ENCODE results near the gene PTH2R. TPM values are rescaled to one million over a fixed set of nuclear protein-coding genes. Genes with fewer than 3 reads are reported as not detected.

PTH2R gene
- total and polyA plus RNA-seq, 4 donors, result 0.01 to 1.5 (median 0.08) TPM; not detected in 1

GRCh38 chr2:208466151-208466919 lies 59.7 kb downstream of the PTH2R start:
- no peak overlapping the region for H3K4me3 ChIP-seq (ENCODE audit: low read depth in 1 of 3, low read length in 3 of 3)
- H3K27me3 ChIP-seq (ENCODE audit: control insufficient read depth in 4 of 4, insufficient read depth in 4 of 4, low read length in 3 of 4), result no peaks in the 10 kb centered on the region
- H3K27ac ChIP-seq (ENCODE audit: low read depth in 1 of 2, low read length in 2 of 2), result no peak overlapping the region
- no peak overlapping the region for H3K9ac ChIP-seq (ENCODE audit: low read depth in 1 of 2, low read length in 2 of 2)
- DNase-seq (ENCODE audit: low spot score), result peak; percentile 39
- peak; percentile 75 to 85 for TF ChIP-seq RAD21 (IDR thresholded peaks at IDR 0.05)
- TF ChIP-seq, protein P1, sequence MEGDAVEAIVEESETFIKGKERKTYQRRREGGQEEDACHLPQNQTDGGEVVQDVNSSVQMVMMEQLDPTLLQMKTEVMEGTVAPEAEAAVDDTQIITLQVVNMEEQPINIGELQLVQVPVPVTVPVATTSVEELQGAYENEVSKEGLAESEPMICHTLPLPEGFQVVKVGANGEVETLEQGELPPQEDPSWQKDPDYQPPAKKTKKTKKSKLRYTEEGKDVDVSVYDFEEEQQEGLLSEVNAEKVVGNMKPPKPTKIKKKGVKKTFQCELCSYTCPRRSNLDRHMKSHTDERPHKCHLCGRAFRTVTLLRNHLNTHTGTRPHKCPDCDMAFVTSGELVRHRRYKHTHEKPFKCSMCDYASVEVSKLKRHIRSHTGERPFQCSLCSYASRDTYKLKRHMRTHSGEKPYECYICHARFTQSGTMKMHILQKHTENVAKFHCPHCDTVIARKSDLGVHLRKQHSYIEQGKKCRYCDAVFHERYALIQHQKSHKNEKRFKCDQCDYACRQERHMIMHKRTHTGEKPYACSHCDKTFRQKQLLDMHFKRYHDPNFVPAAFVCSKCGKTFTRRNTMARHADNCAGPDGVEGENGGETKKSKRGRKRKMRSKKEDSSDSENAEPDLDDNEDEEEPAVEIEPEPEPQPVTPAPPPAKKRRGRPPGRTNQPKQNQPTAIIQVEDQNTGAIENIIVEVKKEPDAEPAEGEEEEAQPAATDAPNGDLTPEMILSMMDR (IDR thresholded peaks at IDR 0.05; ENCODE audit: low read depth, low read length, missing input control), result peak; percentile 48
- TF ChIP-seq, protein P2, sequence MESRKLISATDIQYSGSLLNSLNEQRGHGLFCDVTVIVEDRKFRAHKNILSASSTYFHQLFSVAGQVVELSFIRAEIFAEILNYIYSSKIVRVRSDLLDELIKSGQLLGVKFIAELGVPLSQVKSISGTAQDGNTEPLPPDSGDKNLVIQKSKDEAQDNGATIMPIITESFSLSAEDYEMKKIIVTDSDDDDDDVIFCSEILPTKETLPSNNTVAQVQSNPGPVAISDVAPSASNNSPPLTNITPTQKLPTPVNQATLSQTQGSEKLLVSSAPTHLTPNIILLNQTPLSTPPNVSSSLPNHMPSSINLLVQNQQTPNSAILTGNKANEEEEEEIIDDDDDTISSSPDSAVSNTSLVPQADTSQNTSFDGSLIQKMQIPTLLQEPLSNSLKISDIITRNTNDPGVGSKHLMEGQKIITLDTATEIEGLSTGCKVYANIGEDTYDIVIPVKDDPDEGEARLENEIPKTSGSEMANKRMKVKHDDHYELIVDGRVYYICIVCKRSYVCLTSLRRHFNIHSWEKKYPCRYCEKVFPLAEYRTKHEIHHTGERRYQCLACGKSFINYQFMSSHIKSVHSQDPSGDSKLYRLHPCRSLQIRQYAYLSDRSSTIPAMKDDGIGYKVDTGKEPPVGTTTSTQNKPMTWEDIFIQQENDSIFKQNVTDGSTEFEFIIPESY (IDR thresholded peaks at IDR 0.05), result no peak
- 41% methylated on average over 6 of the region's 6 CpGs for WGBS
- H3K9me3 ChIP-seq (ENCODE audit: control insufficient read depth in 4 of 4, low read length in 3 of 4), result peaks cover 0 to under 1% (median 0%) of the 10 kb centered on the region in 4 donors
- no peaks in the 10 kb centered on the region for H3K4me1 ChIP-seq (ENCODE audit: control insufficient read depth in 4 of 4, insufficient read depth in 4 of 4, low read length in 3 of 4)
- H3K36me3 ChIP-seq (ENCODE audit: control insufficient read depth in 4 of 4, insufficient read depth in 3 of 4, low read depth in 1 of 4, low read length in 3 of 4), result no peaks in the 10 kb centered on the region

DNA sequence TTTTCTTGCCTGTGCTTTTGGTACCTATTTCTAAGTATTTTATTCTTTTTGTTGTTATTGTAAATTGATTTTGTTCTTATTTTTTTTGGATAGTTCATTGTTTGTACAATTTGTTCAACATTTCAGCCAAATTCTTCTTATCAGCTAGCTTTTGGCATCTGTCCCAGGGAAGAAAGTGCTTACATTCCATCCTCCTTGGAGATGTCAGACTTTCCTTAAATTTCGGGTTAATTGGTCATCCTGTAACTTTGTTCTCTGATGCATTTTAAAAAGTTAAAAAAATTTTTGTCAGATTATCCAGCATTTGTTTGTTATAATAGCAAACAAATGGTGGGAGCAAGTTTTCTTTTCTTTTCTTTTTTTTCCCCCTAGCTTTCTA lies 60.3 kb downstream of the PTH2R start:
- no peak overlapping the region for H3K9ac ChIP-seq (ENCODE audit: low read depth in 1 of 2, low read length in 2 of 2)
- no peak overlapping the region for H3K4me3 ChIP-seq (ENCODE audit: low read depth in 1 of 3, low read length in 3 of 3)
- H3K27me3 ChIP-seq (ENCODE audit: control insufficient read depth in 4 of 4, insufficient read depth in 4 of 4, low read length in 3 of 4), result no peaks in the 10 kb centered on the region
- H3K9me3 ChIP-seq (ENCODE audit: control insufficient read depth in 4 of 4, low read length in 3 of 4), result peaks cover 0 to 2% (median 0%) of the 10 kb centered on the region in 4 donors
- H3K36me3 ChIP-seq (ENCODE audit: control insufficient read depth in 4 of 4, insufficient read depth in 3 of 4, low read depth in 1 of 4, low read length in 3 of 4), result no peaks in the 10 kb centered on the region
- TF ChIP-seq TAF1 (conservative IDR thresholded peaks at IDR 0.05) (no peak), HNF4A (conservative IDR thresholded peaks at IDR 0.05) (no peak), JUND (IDR thresholded peaks at IDR 0.05) (no peak), RXRA (IDR thresholded peaks at IDR 0.05) (no peak), RAD21 (IDR thresholded peaks at IDR 0.05) (no peak), NR2F2 (IDR thresholded peaks at IDR 0.05) (no peak), GABPA (IDR thresholded peaks at IDR 0.05 in 1 of 2, conservative IDR thresholded peaks at IDR 0.05 in 1 of 2) (no peak), SP1 (IDR thresholded peaks at IDR 0.05) (no peak)
- TF ChIP-seq, protein P3, sequence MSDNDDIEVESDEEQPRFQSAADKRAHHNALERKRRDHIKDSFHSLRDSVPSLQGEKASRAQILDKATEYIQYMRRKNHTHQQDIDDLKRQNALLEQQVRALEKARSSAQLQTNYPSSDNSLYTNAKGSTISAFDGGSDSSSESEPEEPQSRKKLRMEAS (IDR thresholded peaks at IDR 0.05), result no peak
- TF ChIP-seq, protein P1 (IDR thresholded peaks at IDR 0.05; ENCODE audit: low read depth, low read length, missing input control), result no peak
- TF ChIP-seq, protein P4, sequence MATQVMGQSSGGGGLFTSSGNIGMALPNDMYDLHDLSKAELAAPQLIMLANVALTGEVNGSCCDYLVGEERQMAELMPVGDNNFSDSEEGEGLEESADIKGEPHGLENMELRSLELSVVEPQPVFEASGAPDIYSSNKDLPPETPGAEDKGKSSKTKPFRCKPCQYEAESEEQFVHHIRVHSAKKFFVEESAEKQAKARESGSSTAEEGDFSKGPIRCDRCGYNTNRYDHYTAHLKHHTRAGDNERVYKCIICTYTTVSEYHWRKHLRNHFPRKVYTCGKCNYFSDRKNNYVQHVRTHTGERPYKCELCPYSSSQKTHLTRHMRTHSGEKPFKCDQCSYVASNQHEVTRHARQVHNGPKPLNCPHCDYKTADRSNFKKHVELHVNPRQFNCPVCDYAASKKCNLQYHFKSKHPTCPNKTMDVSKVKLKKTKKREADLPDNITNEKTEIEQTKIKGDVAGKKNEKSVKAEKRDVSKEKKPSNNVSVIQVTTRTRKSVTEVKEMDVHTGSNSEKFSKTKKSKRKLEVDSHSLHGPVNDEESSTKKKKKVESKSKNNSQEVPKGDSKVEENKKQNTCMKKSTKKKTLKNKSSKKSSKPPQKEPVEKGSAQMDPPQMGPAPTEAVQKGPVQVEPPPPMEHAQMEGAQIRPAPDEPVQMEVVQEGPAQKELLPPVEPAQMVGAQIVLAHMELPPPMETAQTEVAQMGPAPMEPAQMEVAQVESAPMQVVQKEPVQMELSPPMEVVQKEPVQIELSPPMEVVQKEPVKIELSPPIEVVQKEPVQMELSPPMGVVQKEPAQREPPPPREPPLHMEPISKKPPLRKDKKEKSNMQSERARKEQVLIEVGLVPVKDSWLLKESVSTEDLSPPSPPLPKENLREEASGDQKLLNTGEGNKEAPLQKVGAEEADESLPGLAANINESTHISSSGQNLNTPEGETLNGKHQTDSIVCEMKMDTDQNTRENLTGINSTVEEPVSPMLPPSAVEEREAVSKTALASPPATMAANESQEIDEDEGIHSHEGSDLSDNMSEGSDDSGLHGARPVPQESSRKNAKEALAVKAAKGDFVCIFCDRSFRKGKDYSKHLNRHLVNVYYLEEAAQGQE (IDR thresholded peaks at IDR 0.05), result no peak
- H3K27ac ChIP-seq (ENCODE audit: low read depth in 1 of 2, low read length in 2 of 2), result no peak overlapping the region
- no peak for DNase-seq (ENCODE audit: low spot score)
- no peaks in the 10 kb centered on the region for H3K4me1 ChIP-seq (ENCODE audit: control insufficient read depth in 4 of 4, insufficient read depth in 4 of 4, low read length in 3 of 4)
- WGBS, result 32% methylated on average over 1 of the region's 1 CpG
